ENCODE results near the gene CENPP. TPM values are rescaled to one million over a fixed set of nuclear protein-coding genes. Genes with fewer than 3 reads are reported as not detected.
A peak's percentile ranks its signal among the peaks of the same experiment; 100 is the strongest.

CENPP gene
- total and polyA plus RNA-seq, 3 experiments from 2014 or later = 2.5 to 20.9 (median 19.5) TPM

DNA sequence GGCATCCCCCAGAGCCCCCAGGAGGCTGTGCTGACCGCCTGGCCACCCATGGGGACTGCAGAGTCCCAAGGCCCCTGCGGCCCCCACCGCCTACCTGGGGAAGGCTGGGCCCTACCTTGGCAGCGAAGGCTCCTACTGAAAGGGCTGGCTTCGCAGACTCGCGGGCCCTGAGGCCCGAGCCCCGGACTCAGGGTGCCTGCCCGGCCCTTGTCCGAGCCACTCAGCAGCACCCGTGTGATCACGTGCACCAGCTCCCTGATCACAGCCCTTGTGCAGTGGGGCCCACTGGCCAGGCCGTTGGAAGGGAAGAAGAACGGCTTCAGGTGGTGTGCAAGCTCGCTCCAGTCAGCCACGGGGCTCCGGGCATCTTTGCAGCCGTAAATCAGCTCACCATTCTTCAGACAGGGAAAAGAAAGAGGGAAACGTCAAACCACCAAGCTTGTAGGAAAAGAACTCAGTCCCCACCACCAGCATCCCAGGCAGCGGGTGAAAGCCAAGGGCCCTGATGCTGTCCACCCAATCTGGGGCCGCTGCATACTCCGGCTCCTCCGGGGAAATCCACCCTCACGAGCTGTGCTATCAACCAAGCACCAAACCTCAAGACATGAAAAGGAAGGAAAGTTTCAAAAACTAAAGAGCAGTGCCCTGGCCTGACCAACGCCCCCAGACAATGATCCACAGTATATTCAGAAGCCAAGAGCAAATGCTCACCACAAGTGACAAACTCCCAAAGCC is 312.3 kb downstream of the CENPP start:
- Mint-ChIP-seq H3K4me3 (no peak overlapping the region), H3K27ac (no peak overlapping the region), H3K27me3 (peaks cover 0 to 2% of the 10 kb centered on the region in 2 donors), H3K36me3 (peaks cover 6 to 92% (median 19%) of the 10 kb centered on the region in 3 donors), H3K9me3 (peaks cover 0 to 1% (median 0%) of the 10 kb centered on the region in 5 donors), H3K4me1 (no peaks in the 10 kb centered on the region)
- Histone ChIP-seq H3K9me3 (ENCODE audit: low read length) (no peaks in the 10 kb centered on the region), H3K4me1 (ENCODE audit: insufficient read depth, low read length) (no peaks in the 10 kb centered on the region), H3K27ac (ENCODE audit: low read depth, low read length) (no peak overlapping the region), H3K27me3 (ENCODE audit: insufficient read depth, low read length, poor library complexity, severe bottlenecking) (no peaks in the 10 kb centered on the region), H3K4me3 (ENCODE audit: low read length) (no peak overlapping the region), H3K36me3 (ENCODE audit: insufficient read depth, low read length) (peaks cover 43% of the 10 kb centered on the region)
- CTCF ChIA-PET = no interaction called here
- POLR2A ChIA-PET = interaction anchor here (0.6 kb wide), 1 partner anchor 9 kb away, joined by 3 read pairs; no protein-coding TSS in a partner anchor
- no peak for DNase-seq

DNA sequence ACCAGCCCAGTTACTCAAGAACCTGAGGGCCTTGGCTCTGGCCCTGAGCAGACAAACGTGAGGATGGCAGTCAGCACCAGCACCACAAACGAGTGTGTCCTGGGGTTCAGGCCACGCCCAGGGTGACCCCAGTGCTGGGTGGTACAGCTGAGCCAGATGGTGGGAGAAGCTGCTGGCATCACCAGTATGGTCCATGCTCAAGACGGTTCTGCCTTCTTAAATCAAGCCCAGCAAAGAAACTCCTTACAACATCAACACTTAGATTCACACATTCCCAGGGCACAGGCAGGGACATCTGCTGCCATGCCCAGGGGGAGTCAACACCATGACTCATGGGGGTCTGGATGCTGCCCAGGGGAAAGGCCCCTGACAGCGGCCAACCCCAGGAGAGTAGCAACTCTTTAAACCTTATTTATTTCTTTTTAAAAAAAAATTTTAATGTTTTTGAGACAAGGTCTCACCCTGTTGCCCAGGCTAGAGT is 312.9 kb downstream of the CENPP start:
- ChIA-PET CTCF (no interaction called here), POLR2A (interaction anchor here (0.6 kb wide), 1 partner anchor 10 kb away, joined by 3 read pairs; no protein-coding TSS in a partner anchor)
- Histone ChIP-seq H3K27ac (ENCODE audit: low read depth, low read length) (no peak overlapping the region), H3K4me1 (ENCODE audit: insufficient read depth, low read length) (no peaks in the 10 kb centered on the region), H3K4me3 (ENCODE audit: low read length) (no peak overlapping the region), H3K9me3 (ENCODE audit: low read length) (no peaks in the 10 kb centered on the region), H3K36me3 (ENCODE audit: insufficient read depth, low read length) (peaks cover 42% of the 10 kb centered on the region), H3K27me3 (ENCODE audit: insufficient read depth, low read length, poor library complexity, severe bottlenecking) (no peaks in the 10 kb centered on the region)
- Mint-ChIP-seq H3K9me3 (peaks cover 0 to 1% (median 0%) of the 10 kb centered on the region in 5 donors), H3K4me1 (no peaks in the 10 kb centered on the region), H3K27ac (no peak overlapping the region), H3K27me3 (peaks cover 0 to 2% of the 10 kb centered on the region in 2 donors), H3K36me3 (peaks cover 9 to 93% (median 19%) of the 10 kb centered on the region in 3 donors), H3K4me3 (no peak overlapping the region)
- DNase-seq = no peak

DNA sequence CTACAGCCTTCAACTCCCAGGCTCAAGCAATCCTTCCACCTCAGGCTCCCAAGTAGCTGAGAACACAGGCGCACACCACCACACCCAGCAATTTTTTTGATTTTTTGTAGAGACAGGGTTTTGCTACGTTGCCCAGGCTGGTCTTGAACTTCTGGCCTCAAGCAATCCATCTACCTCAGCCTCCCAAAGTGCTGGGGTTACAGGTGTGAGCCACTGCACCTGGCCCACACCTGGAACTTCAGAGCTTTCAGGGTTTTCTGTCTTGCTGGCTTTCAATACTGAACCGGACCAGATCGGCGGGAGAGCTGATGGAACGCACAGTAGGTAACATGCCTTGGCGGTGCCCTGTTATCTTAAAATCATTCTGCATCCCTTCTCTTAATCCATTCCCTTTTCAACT is 313.4 kb downstream of the CENPP start:
- Mint-ChIP-seq H3K27me3 (peaks cover 0 to 2% of the 10 kb centered on the region in 2 donors), H3K4me3 (no peak overlapping the region), H3K36me3 (peaks cover 13 to 93% (median 22%) of the 10 kb centered on the region in 3 donors), H3K4me1 (no peaks in the 10 kb centered on the region), H3K27ac (no peak overlapping the region), H3K9me3 (peaks cover 0 to 1% (median 0%) of the 10 kb centered on the region in 5 donors)
- Histone ChIP-seq H3K27ac (ENCODE audit: low read depth, low read length) (no peak overlapping the region), H3K36me3 (ENCODE audit: insufficient read depth, low read length) (peaks cover 42% of the 10 kb centered on the region), H3K4me3 (ENCODE audit: low read length) (no peak overlapping the region), H3K27me3 (ENCODE audit: insufficient read depth, low read length, poor library complexity, severe bottlenecking) (no peaks in the 10 kb centered on the region), H3K4me1 (ENCODE audit: insufficient read depth, low read length) (no peaks in the 10 kb centered on the region), H3K9me3 (ENCODE audit: low read length) (no peaks in the 10 kb centered on the region)
- POLR2A ChIA-PET = interaction anchor here (0.6 kb wide), 1 partner anchor 10 kb away, joined by 3 read pairs; no protein-coding TSS in a partner anchor
- no peak for DNase-seq
- CTCF ChIA-PET = no interaction called here

DNA sequence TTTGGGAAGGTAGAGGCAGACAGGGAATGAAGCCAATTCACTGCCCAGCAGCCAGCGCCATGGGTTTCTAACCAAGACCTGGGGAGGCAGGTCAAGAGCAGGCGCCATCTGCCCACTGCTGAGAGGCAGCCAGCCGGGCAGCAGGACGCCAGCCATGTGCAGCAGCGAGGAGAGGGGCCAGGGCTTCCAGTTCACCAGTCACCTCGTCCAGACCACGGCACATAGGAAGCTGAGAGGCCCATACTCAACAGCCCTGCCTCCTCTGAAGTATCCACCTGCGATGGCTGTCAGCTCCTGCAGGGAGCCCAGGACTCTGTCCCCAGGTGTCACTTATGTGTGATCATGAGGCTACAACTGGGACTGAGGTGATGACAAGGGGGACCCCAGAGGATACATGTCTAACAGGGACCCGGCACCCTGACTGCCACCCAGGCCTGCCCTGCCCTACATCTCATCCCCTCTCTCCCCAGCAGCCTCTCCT is 314.1 kb downstream of the CENPP start:
- no peak overlapping the region for H3K27ac Mint-ChIP-seq
- H3K27me3 Mint-ChIP-seq = peaks cover 0 to 2% of the 10 kb centered on the region in 2 donors
- no peak overlapping the region for H3K4me3 Mint-ChIP-seq
- Histone ChIP-seq H3K36me3 (ENCODE audit: insufficient read depth, low read length) (peaks cover 44% of the 10 kb centered on the region), H3K27me3 (ENCODE audit: insufficient read depth, low read length, poor library complexity, severe bottlenecking) (no peaks in the 10 kb centered on the region), H3K27ac (ENCODE audit: low read depth, low read length) (no peak overlapping the region), H3K9me3 (ENCODE audit: low read length) (no peaks in the 10 kb centered on the region), H3K4me3 (ENCODE audit: low read length) (no peak overlapping the region), H3K4me1 (ENCODE audit: insufficient read depth, low read length) (no peaks in the 10 kb centered on the region)
- DNase-seq = no peak
- POLR2A ChIA-PET = no interaction called here
- H3K36me3 Mint-ChIP-seq = peaks cover 17 to 93% (median 24%) of the 10 kb centered on the region in 3 donors
- CTCF ChIA-PET = no interaction called here
- H3K9me3 Mint-ChIP-seq = peaks cover 0 to 1% (median 0%) of the 10 kb centered on the region in 5 donors
- no peaks in the 10 kb centered on the region for H3K4me1 Mint-ChIP-seq

DNA sequence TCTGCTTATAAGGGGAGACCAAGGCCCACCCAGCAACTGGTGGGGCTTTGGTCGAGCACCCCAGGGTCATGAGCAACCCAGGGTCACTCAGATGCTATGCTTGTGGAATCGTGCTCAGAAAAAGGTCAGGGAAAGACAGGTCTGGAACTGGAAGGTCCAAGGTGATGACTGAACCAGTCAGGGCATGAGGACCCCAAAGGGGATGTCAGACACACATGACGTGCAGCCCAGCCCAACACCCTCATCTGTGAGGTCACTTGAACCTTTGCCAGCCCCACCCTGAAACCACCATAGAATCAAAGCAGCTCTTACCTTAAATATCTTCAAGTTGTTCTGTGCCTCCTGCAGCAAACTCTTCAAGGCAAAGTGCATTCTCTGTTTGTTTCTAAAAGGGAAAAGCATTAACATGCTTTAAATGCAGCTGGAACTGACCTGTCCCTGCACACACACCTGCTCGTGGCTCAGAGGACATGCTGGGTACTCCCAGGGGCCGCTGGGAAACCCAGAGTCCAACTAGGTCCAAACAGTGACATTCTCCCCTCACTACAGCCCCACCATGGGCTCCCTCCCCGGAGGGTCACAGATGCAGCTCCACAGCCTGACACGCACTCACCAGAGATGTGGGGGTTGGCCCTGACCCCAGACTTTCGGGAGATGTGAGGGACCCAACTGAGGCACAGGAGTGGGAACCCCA is 314.8 kb downstream of the CENPP start:
- H3K4me3 ChIP-seq (ENCODE audit: low read length) = no peak overlapping the region
- no peak overlapping the region for H3K27ac ChIP-seq (ENCODE audit: low read depth, low read length)
- Mint-ChIP-seq H3K4me1 (no peaks in the 10 kb centered on the region), H3K27ac (peak overlapping the region in 1 of 8 donors; percentile 82), H3K27me3 (peaks cover 0 to 2% of the 10 kb centered on the region in 2 donors), H3K36me3 (peaks cover 24 to 93% (median 30%) of the 10 kb centered on the region in 3 donors), H3K9me3 (peaks cover 0 to 7% (median 1%) of the 10 kb centered on the region in 5 donors), H3K4me3 (no peak overlapping the region)
- no peaks in the 10 kb centered on the region for H3K4me1 ChIP-seq (ENCODE audit: insufficient read depth, low read length)
- no peak for DNase-seq
- CTCF ChIA-PET = no interaction called here
- H3K9me3 ChIP-seq (ENCODE audit: low read length) = no peaks in the 10 kb centered on the region
- H3K36me3 ChIP-seq (ENCODE audit: insufficient read depth, low read length) = peaks cover 45% of the 10 kb centered on the region
- POLR2A ChIA-PET = no interaction called here
- H3K27me3 ChIP-seq (ENCODE audit: insufficient read depth, low read length, poor library complexity, severe bottlenecking) = no peaks in the 10 kb centered on the region

DNA sequence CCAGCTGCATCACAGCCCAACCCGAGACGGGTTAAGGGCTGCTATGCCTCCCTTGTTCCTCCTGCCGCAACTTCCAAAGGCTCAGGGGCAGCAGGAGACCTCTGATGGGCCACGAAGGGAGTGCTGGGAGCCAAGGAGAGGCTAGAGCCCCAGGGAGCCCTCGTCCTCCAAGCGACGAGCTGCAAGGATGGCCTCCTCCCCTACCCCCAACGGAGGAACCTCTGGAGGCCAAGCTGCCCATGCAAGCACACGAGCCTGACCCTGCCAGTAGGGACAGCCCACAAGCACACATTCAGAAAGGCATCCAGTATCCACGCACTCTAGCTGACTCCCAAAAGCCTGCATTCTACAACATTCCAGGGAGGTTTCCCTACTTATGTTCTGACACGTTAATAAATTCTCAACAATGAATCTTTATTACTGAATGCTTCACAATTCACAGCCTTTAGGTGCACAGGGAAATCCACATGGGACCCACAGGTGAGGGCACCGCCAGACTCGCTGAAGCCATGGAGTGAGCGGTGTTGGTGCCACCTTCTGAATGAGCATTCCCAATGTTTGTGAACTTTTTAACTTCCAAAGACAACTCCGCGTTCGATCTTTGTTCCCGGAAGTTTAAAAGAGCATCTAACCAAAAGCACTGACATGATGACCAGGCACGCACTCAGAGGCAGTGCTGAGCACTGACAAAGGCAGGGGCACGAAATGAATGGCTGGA is 315.5 kb downstream of the CENPP start:
- Mint-ChIP-seq H3K27ac (peak overlapping the region in 3 of 8 donors; percentile 21 to 76 (median 66)), H3K4me1 (no peaks in the 10 kb centered on the region), H3K27me3 (no peaks in the 10 kb centered on the region), H3K36me3 (peaks cover 31 to 93% (median 36%) of the 10 kb centered on the region in 3 donors), H3K4me3 (no peak overlapping the region), H3K9me3 (peaks cover 0 to 11% (median 3%) of the 10 kb centered on the region in 5 donors)
- no peak overlapping the region for H3K27ac ChIP-seq (ENCODE audit: low read depth, low read length)
- no peaks in the 10 kb centered on the region for H3K9me3 ChIP-seq (ENCODE audit: low read length)
- CTCF ChIA-PET = no interaction called here
- no peak overlapping the region for H3K4me3 ChIP-seq (ENCODE audit: low read length)
- H3K27me3 ChIP-seq (ENCODE audit: insufficient read depth, low read length, poor library complexity, severe bottlenecking) = no peaks in the 10 kb centered on the region
- no peak for DNase-seq
- POLR2A ChIA-PET = no interaction called here
- H3K4me1 ChIP-seq (ENCODE audit: insufficient read depth, low read length) = no peaks in the 10 kb centered on the region
- H3K36me3 ChIP-seq (ENCODE audit: insufficient read depth, low read length) = peaks cover 49% of the 10 kb centered on the region

DNA sequence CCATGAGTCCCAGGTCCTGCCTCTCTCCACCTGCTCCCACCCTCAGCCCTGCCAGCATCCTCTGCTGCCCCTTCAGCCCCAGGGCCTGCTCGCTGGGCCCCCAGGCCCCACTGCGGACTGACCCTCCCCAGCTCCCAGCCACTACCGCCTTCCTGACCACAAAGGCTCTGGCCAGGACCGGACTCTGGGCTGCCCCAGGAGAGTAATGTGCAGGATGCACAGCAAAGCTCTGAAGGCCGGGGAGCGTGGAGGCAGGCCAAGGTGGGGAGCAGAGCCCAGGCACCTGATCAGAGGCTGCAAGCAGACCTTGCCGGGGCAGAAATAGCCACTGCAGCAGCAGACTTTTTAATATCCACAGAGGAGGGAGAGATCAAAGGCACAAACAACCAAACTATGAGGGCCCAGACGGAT is 316.3 kb downstream of the CENPP start:
- DNase-seq = no peak
- Mint-ChIP-seq H3K27ac (peak overlapping the region in 1 of 8 donors; percentile 66), H3K4me1 (peaks cover 0 to under 1% (median 0%) of the 10 kb centered on the region in 3 donors), H3K9me3 (peaks cover 0 to 11% (median 6%) of the 10 kb centered on the region in 5 donors), H3K4me3 (no peak overlapping the region), H3K36me3 (peaks cover 38 to 91% (median 39%) of the 10 kb centered on the region in 3 donors), H3K27me3 (no peaks in the 10 kb centered on the region)
- no peaks in the 10 kb centered on the region for H3K27me3 ChIP-seq (ENCODE audit: insufficient read depth, low read length, poor library complexity, severe bottlenecking)
- H3K9me3 ChIP-seq (ENCODE audit: low read length) = no peaks in the 10 kb centered on the region
- ChIA-PET POLR2A (no interaction called here), CTCF (no interaction called here)
- no peak overlapping the region for H3K27ac ChIP-seq (ENCODE audit: low read depth, low read length)
- peaks cover 54% of the 10 kb centered on the region for H3K36me3 ChIP-seq (ENCODE audit: insufficient read depth, low read length)
- no peak overlapping the region for H3K4me3 ChIP-seq (ENCODE audit: low read length)
- H3K4me1 ChIP-seq (ENCODE audit: insufficient read depth, low read length) = no peaks in the 10 kb centered on the region
